ENCODE results near the gene TCF23.

The TCF23 gene

GRCh38 chr2:27149570-27150405 lies 984 bp downstream of the TCF23 start:
- in situ Hi-C loops (cut with HindIII; ENCODE audit: low pct_ligation_motif_present, low sequenced_read_pairs) = no loop called here
- TF ChIP-seq, protein P1, sequence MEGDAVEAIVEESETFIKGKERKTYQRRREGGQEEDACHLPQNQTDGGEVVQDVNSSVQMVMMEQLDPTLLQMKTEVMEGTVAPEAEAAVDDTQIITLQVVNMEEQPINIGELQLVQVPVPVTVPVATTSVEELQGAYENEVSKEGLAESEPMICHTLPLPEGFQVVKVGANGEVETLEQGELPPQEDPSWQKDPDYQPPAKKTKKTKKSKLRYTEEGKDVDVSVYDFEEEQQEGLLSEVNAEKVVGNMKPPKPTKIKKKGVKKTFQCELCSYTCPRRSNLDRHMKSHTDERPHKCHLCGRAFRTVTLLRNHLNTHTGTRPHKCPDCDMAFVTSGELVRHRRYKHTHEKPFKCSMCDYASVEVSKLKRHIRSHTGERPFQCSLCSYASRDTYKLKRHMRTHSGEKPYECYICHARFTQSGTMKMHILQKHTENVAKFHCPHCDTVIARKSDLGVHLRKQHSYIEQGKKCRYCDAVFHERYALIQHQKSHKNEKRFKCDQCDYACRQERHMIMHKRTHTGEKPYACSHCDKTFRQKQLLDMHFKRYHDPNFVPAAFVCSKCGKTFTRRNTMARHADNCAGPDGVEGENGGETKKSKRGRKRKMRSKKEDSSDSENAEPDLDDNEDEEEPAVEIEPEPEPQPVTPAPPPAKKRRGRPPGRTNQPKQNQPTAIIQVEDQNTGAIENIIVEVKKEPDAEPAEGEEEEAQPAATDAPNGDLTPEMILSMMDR (IDR thresholded peaks at IDR 0.05; ENCODE audit: low read depth, low read length, missing control alignments) = no peak
- Histone ChIP-seq H3K36me3 (replicated peaks) (no peaks in the 10 kb centered on the region), H3K4me3 (ENCODE audit: low read depth, low read length) (no peak overlapping the region), H3K27ac (no peak overlapping the region), H3K27me3 (replicated peaks) (peaks cover 5% of the 10 kb centered on the region)
- DNase-seq = no peak

DNA sequence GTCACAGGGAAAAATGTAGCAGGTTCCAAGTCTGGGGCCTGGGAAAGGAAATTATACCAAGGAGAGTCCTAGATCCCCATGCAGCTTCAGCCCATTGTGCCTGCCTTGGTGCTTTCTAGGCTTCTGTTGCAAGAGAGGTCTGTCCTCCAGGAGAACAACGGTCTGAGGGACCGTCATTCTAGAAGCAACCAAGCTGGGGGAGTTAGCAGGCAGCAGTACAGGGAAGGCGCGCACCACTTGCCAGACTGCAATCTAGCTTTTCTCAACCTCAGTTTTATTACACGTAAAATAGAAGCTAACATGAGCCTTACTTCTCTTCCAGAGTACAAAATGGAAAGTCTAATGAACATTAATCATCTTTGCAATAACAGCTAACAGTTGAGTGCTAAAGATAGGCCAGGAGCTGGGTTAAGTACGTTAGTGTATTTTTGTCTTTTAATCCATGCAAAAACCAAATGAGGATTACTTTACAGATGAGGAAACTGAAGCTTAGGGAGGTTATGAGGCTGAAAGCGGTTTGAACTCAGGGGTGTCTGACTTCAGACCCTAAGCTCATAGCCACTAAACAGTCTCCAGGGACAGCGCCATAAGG lies 1.9 kb downstream of the TCF23 start:
- H3K27me3 ChIP-seq (replicated peaks) = peaks cover 5% of the 10 kb centered on the region
- in situ Hi-C loops (cut with HindIII; ENCODE audit: low pct_ligation_motif_present, low sequenced_read_pairs) = no loop called here
- no peaks in the 10 kb centered on the region for H3K36me3 ChIP-seq (replicated peaks)
- no peak for DNase-seq
- H3K27ac ChIP-seq = no peak overlapping the region
- TF ChIP-seq, protein P1 (IDR thresholded peaks at IDR 0.05; ENCODE audit: low read depth, low read length, missing control alignments) = no peak
- H3K4me3 ChIP-seq (ENCODE audit: low read depth, low read length) = no peak overlapping the region

GRCh38 chr2:27152102-27152795 lies 3.4 kb downstream of the TCF23 start:
- H3K4me3 ChIP-seq (ENCODE audit: low read depth, low read length) = no peak overlapping the region
- no peak overlapping the region for H3K27ac ChIP-seq
- peaks cover 5% of the 10 kb centered on the region for H3K27me3 ChIP-seq (replicated peaks)
- no peaks in the 10 kb centered on the region for H3K36me3 ChIP-seq (replicated peaks)
- TF ChIP-seq, protein P1 (IDR thresholded peaks at IDR 0.05; ENCODE audit: low read depth, low read length, missing control alignments) = no peak
- in situ Hi-C loops (cut with HindIII; ENCODE audit: low pct_ligation_motif_present, low sequenced_read_pairs) = no loop called here
- DNase-seq = no peak

DNA sequence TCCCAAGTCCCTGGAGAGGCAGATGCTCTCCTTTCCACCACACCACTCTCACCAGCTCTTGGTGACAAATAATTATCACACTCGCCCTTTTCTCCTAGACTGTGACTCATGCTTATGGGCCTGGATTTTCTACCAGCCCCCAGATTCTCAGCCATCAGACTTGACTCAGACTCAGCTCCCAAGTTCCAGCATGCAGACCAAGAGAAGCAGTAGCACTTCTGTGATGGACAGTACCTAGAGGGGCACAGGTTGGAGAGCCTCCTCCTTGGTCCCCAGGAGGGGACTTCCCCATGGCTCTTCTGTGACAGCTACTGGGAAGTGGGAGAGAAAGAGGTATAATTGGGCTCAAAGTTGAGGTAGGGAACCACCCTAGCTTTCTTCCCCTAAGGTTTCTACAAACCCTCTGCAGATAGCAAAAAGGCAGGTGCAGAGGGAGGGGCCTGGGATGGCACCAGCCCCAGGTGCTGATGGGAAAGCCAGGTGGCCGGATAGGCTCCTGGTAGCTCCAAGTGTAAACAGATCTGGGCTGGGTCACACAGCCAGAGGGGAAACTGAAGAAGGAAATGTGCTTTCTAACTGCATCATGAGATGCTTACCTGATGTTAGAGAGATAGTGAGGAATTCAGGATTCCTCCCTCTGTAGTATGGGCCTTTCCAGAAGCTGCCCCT lies 4.1 kb downstream of the TCF23 start:
- peaks cover 5% of the 10 kb centered on the region for H3K27me3 ChIP-seq (replicated peaks)
- H3K27ac ChIP-seq = no peak overlapping the region
- no peaks in the 10 kb centered on the region for H3K36me3 ChIP-seq (replicated peaks)
- DNase-seq = peak; percentile 59
- in situ Hi-C loops (cut with HindIII; ENCODE audit: low pct_ligation_motif_present, low sequenced_read_pairs) = no loop called here
- no peak overlapping the region for H3K4me3 ChIP-seq (ENCODE audit: low read depth, low read length)
- TF ChIP-seq, protein P1 (IDR thresholded peaks at IDR 0.05; ENCODE audit: low read depth, low read length, missing control alignments) = no peak

DNA sequence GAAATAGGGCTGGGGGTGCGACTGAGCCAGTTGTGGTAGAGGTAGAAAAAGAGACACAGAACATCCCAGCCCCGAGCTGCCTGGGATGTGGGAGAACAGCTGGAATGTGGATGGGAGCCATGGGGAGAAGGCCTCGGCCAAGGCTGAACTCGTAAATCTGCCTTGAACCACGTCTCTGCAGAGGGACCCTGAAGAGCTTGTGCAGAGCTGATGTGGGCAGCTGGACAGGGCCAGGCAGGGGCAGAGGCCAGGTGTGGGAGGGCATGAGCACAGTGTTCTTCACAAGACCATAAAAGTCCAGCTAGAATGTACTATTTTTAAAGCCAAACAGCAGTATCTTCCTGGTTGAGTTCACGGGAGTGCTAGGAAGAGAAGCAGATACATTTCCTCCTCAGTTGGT lies 5.7 kb downstream of the TCF23 start:
- H3K36me3 ChIP-seq (replicated peaks) = no peaks in the 10 kb centered on the region
- TF ChIP-seq, protein P1 (IDR thresholded peaks at IDR 0.05; ENCODE audit: low read depth, low read length, missing control alignments) = no peak
- H3K27me3 ChIP-seq (replicated peaks) = peaks cover 5% of the 10 kb centered on the region
- no peak for DNase-seq
- H3K27ac ChIP-seq = no peak overlapping the region
- H3K4me3 ChIP-seq (ENCODE audit: low read depth, low read length) = no peak overlapping the region
- in situ Hi-C loops (cut with HindIII; ENCODE audit: low pct_ligation_motif_present, low sequenced_read_pairs) = no loop called here

All from brain microvascular endothelial cell (primary cell).